BE2C (cell line): ENCODE data around the gene CXXC5.

Experiments
- DNase-seq: peaks from one replicate; pipeline ENCODE4 v3.0.0-alpha.2; 2020
- H3K27me3 ChIP-seq: fragments of 250-450 bp; sonication (Bioruptor Pico); 2 replicates; pipeline ENCODE4 v1.5.1; 2020; ENCODE audit warnings: mild to moderate bottlenecking
- H3K36me3 ChIP-seq: fragments of 250-450 bp; sonication (Bioruptor Pico); 2 replicates; pipeline ENCODE4 v1.5.1; 2020; ENCODE audit warnings: mild to moderate bottlenecking
- H3K4me1 ChIP-seq: fragments of 250-450 bp; sonication (Bioruptor Pico); 2 replicates; pipeline ENCODE4 v1.5.1; 2020
- H3K4me3 ChIP-seq: 2 replicates; pipeline ENCODE4 v1.5.1; 2011; ENCODE audit warnings: low read depth, low read length
- H3K9me3 ChIP-seq: fragments of 250-450 bp; sonication (Bioruptor Pico); 2 replicates; pipeline ENCODE4 v1.5.1; 2020
- CTCF ChIP-seq: IDR thresholded peaks from 2 replicates; pipeline ENCODE4 v1.5.1; 2012; ENCODE audit warnings: mild to moderate bottlenecking, low read depth, low read length

Gene CXXC5

GRCh38 chr5:139666551-139666950 is 18.4 kb downstream of the CXXC5 start:
- no peak overlapping the region for H3K4me3 ChIP-seq
- no peaks in the 10 kb centered on the region for H3K27me3 ChIP-seq
- no peak for DNase-seq
- no peak for TF ChIP-seq CTCF
- peaks cover 7% of the 10 kb centered on the region; the same call in 1 of the 2 replicates for H3K36me3 ChIP-seq
- peaks cover 73% of the 10 kb centered on the region for H3K4me1 ChIP-seq
- no peaks in the 10 kb centered on the region for H3K9me3 ChIP-seq

DNA sequence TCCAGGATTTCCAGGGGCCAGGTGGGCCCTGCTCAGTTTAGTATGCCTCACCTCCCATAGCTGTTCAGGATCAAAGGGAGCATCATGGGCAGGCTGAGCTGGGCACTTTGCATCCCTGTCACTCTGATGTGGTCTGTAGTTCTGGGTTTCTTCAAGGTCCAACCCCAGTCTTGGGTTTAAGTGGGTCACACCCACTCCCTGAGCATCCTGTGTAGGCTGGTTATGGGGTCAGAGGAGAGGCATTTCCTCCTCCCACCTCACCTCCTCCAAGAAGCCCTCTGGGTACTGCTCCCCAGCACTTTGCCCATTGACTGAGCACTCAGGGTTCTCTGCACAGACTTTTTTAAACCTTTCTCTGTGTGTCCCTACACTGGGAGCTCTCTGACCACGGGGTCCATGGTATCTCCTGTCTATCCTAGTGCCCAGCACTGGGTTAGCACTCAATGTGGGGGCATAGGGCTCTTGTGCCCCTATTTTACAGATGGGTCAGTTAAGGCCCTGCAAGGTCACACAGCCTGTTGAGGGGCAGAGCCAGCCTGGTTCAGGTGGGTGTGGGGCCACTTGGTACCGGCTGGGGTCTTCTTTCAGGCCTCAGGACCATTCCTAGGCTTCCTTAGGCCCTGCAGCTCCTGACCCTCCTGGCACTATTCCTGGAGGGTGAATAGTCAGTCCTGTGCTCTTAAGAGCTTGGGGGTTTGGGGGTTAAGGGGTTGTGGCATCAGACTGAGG is 19.0 kb downstream of the CXXC5 start:
- H3K36me3 ChIP-seq, result peaks cover 7% of the 10 kb centered on the region; the same call in 1 of the 2 replicates
- peaks cover 73% of the 10 kb centered on the region for H3K4me1 ChIP-seq
- no peaks in the 10 kb centered on the region for H3K27me3 ChIP-seq
- no peak for DNase-seq
- H3K9me3 ChIP-seq, result no peaks in the 10 kb centered on the region
- H3K4me3 ChIP-seq, result no peak overlapping the region
- TF ChIP-seq CTCF, result no peak

DNA sequence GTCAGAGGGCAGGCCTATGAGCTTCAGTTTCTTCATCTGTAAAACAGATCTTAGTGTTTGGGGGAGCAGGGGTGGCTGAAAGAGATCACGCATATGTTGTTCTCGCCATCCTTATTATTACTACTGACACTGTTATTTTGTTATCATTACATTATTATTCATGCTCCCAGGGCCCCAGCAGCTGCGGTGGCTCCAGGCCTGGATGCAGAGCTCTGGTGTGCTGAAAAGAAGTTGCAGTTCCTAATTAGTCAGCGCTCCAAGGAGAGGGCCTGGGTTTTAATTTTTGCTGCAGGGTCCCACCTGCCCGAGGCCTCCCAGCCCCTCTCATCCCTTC is 19.5 kb downstream of the CXXC5 start:
- Histone ChIP-seq H3K27me3 (no peaks in the 10 kb centered on the region), H3K9me3 (no peaks in the 10 kb centered on the region), H3K4me3 (peak overlapping the region; percentile 39), H3K36me3 (peaks cover 7% of the 10 kb centered on the region; the same call in 1 of the 2 replicates), H3K4me1 (peaks cover 76% of the 10 kb centered on the region)
- no peak for TF ChIP-seq CTCF
- peak; percentile 63 for DNase-seq

DNA sequence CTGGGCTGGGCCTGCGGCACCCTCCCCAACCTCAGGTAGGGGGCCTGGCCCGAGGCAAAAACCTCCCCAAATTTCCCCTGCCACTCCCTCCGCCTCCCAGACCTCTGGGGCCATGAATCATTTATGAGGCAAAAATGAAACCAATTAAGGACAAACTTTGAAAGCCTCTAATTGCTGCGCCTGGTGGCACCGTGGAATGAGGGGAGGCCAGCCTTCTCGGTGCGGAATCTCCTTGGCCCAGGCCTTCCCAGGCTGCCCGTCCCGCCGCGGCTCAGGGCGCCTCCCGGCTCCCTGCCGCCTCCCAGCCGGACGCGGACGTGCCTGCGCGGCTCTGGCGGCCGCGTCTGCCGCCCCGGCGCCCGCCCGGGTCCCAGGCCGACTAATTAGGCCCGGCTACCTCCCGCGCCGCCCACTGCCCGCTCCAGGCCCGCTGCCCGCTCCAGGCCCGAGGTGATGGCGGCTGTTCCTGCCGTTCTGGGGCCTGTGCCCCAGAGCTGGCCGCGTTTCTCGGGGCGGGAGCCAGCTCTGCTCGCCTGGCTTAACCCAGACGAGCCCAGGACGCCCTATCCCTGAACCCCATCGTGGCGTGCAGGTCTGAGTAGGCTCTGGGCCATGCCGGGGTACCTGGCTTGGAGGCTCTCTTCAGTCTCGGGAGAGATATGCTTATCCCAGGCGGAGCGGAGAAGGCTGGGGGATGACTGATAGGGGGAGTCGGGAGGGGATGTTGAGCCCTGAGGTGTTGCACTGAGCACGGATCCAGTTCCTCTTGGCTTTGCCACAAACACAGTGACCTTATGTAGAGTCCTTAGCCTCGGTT is 20.1 kb downstream of the CXXC5 start:
- Histone ChIP-seq H3K4me1 (peaks cover 76% of the 10 kb centered on the region), H3K9me3 (no peaks in the 10 kb centered on the region), H3K4me3 (peak overlapping the region; percentile 48), H3K27me3 (no peaks in the 10 kb centered on the region), H3K36me3 (peaks cover 7% of the 10 kb centered on the region; the same call in 1 of the 2 replicates)
- TF ChIP-seq CTCF, result no peak
- peak; percentile 82 for DNase-seq

DNA sequence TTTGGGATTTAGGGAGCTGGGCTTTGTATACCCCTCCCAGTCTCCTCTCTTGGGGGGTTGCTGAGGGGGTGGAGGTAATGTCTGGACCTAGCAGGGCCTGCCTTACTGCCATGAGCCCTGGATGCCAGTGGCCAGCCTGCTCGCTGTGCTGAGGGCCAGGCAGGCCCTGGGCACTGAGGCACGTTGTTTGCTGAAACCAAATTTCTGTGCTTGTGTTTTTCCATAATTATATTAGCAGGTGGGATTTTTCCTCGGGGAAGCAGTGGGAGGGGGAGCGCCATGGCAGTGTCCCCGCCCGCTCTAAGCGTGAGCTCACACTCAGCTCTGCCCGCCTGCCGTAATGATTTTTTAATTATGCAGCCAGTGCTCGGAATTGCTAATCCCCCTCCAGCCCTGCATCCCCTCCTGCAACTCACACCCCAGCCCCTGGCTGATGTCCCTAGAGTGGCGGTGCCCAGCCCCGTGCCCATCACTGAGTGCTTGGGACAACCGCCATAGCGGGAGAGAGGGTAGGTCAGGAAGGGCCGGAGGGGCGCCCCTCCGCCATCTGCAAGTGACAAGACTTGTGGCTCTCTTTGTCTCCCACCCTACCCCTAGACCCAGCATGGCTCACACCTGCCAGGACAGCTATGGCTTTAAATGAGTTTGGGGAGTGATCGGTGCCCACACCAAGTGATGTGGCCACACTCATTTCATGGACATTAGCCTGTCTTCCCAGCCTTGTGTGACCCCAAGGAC is 20.9 kb downstream of the CXXC5 start:
- no peak for TF ChIP-seq CTCF
- no peaks in the 10 kb centered on the region for H3K27me3 ChIP-seq
- no peaks in the 10 kb centered on the region for H3K9me3 ChIP-seq
- peaks cover 74% of the 10 kb centered on the region for H3K4me1 ChIP-seq
- H3K36me3 ChIP-seq, result peaks cover 7% of the 10 kb centered on the region; the same call in 1 of the 2 replicates
- peak overlapping the region; percentile 48 for H3K4me3 ChIP-seq
- no peak for DNase-seq
